ENCODE results near the gene PHF20.
"Not testable (repeated sequence)": the region's sequence is repeated elsewhere in the genome, so short reads cannot be mapped to it uniquely, and the experiment has no call there.

The PHF20 gene

GRCh38 chr20:35833241-35833640 is 61.4 kb downstream of the PHF20 start:
- in situ Hi-C loops (cut with MboI; ENCODE audit: low sequenced_read_pairs) = no loop called here

DNA sequence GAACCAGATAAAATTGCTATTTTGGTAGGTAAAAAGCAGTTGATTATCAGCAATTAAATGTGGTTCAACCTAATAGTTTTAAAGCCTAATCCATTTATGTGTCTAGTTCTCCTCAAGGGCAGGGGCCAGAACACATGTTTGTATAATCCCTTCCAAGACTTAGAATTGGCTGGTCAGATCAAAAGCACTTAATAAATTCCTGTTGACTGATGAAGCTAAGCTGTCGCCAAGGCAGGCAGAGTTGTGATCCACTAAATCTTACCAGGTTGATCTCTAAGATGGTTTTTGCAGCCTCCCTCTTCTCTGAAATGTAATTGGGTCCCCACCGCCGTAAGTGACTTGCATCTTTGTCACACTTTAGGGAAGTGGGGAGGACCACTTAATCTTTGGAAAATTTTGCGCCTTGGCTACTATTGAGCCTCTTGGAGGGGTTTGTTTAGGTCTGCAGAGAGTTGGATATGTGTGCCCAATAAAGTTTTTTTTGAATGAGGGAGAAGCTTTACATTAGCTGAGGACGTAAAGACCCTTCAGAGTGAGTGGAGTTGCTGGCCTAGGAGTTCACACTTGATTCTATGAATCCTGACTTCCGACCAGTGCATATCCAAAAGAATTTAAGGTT is 65.9 kb downstream of the PHF20 start:
- in situ Hi-C loops (cut with MboI; ENCODE audit: low sequenced_read_pairs) = no loop called here

GRCh38 chr20:35838205-35838604 is 66.4 kb downstream of the PHF20 start:
- in situ Hi-C loops (cut with MboI; ENCODE audit: low sequenced_read_pairs) = no loop called here

DNA sequence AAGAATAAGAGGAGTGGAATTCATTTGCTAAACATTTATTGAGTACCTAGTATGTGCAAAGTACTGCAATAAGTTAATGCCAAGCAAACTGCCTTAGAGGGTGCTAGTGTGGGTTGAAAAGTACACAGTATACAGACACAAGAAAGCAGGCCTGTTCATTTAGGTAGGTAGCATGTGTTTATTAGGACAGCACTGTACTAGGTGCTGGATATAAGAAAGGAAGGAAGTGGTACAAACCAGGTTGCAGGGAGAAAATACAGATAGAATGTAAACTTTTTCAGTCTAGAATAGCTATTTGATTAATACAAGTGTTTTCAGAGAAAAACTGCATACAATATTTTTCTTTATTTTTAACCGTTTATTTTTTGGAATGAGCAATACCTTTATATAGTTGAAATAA is 68.1 kb downstream of the PHF20 start:
- in situ Hi-C loops (cut with MboI; ENCODE audit: low sequenced_read_pairs) = no loop called here

DNA sequence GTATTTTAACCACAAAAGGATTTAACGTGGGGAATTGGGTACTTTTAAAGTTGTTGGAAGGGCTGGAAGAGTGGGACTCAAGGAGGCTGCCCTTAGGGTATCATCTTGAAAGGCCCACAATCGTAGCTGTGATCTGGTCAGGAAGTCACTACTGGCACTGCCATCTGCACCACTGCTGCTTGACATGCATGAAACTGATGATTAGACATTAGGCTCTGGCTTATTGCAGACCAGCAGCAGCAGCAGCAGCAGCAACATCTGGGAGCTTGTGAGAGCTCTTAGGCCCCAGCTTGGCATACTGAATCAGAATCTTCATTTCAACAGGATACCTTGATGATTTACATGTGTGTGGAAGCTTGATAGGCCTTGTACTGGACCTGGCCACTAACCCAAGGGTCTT is 68.6 kb downstream of the PHF20 start:
- in situ Hi-C loops (cut with MboI; ENCODE audit: low sequenced_read_pairs) = no loop called here

DNA sequence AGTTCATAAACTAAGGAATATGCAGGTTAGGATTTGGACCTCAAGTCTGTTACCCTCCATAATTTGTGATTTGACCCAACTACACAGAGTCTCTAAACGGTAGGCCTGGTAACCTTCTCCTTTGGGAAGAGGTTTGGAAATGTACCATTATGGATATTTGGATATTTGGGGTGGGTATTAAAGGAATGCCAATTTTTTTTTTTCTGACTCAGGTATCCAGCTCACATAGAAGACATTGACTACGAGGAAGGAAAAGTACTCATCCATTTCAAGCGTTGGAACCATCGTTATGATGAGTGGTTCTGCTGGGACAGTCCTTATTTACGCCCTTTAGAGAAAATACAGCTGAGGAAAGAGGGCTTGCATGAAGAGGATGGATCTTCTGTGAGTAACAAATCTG is 70.5 kb downstream of the PHF20 start:
- in situ Hi-C loops (cut with MboI; ENCODE audit: low sequenced_read_pairs) = no loop called here

DNA sequence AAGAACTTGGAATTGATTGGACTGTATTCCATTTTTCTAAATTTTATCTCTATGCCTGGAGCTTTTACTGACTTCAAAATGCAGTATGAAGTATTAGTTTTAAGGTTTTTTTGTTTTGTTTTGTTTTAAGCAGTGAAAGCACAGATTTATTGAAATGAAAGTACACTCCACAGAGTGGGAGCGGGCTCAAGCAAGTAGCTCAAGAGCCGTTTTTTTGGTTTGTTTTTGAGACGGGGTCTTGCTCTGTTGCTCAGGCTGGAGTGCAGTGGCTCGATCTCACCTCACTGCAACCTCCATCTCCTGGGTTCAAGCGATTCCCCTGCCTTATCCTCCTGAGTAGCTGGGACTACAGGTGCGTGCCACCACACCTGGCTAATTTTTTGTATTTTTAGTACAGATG is 72.1 kb downstream of the PHF20 start:
- in situ Hi-C loops (cut with MboI; ENCODE audit: low sequenced_read_pairs) = not testable (repeated sequence)

DNA sequence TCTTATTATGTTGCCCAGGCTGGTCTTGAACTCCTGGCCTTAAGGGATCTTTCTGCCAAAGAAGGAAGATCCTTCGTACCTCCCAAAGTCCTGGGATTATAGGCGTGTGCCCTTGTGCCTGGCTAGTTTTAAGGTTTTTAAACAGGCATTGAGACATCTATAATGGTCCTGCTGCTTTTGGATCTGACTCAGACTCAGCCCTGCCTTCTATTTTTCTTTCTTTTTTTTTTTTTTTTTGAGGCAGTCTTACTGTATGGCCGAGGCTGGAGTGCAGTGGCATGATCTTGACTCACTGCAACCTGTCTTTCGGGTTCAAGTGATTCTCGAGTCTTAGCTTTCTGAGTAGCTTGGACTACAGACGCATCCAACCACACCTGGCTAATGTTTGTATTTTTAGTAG is 73.7 kb downstream of the PHF20 start:
- in situ Hi-C loops (cut with MboI; ENCODE audit: low sequenced_read_pairs) = no loop called here

DNA sequence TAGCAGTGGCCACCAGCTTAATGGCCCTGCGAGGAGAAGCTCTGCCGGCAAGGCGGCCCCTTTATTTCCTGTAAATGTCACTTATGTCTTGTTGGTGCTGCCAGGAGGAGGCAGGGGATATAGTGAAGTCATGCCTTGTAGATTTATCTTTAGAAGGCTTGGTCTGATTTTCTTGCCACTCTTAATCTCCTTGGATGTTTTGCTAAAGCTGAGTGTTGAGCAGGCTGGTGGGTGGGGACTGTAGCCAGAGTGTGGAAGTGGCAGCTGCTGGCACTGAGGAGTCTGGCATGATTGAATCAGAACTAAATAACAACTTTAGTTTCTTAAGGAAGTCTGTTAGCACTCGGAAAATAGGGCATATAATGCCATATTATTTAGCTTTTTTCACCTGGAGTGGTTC is 77.9 kb downstream of the PHF20 start:
- in situ Hi-C loops (cut with MboI; ENCODE audit: low sequenced_read_pairs) = no loop called here

- in situ Hi-C loops (cut with MboI; ENCODE audit: low sequenced_read_pairs) = not testable (repeated sequence)
These were observed 79.8 kb downstream of the PHF20 start for GRCh38 chr20:35851659-35852058.

- in situ Hi-C loops (cut with MboI; ENCODE audit: low sequenced_read_pairs) = no loop called here
These were observed 83.0 kb downstream of the PHF20 start for GRCh38 chr20:35854713-35855348.

DNA sequence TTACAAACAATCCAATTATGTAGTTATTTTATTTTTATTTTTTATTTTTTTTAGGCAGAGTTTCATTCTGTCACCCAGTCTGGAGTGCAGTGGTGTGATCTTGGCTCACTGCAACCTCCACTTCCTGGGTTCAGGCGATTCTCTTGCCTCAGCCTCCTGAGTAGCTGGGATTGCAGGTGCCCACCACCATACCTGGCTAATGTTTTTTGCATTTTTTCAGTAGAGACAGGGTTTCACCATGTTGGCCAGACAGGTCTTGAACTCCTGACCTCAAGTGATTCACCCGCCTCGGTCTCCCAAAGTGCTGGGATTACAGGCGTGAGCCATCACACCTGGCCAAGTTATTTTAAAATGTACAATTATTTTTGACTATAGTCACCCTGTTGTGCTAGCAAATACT is 83.8 kb downstream of the PHF20 start:
- in situ Hi-C loops (cut with MboI; ENCODE audit: low sequenced_read_pairs) = not testable (repeated sequence)

DNA sequence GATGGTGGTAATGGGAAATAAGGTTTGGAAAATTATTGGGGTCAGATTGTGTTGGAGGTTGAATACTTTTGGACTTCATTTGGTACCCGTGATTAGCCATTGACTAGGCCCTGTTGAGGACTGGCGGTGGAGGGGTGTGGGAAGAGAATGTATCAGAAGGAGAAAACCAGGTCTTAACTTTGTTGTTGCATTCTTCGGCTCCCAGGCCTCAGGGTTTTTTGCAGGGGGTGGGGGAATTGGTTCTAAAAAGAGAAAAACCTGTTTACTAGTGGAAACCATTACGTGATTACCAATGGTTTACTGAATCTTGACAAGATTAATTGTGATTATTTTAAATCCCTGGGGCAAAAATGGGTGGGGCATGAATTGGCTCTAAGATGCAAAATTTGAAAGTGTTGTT is 85.1 kb downstream of the PHF20 start:
- in situ Hi-C loops (cut with MboI; ENCODE audit: low sequenced_read_pairs) = no loop called here

- in situ Hi-C loops (cut with MboI; ENCODE audit: low sequenced_read_pairs) = no loop called here
These were observed 94.8 kb downstream of the PHF20 start for GRCh38 chr20:35866418-35867202.

- in situ Hi-C loops (cut with MboI; ENCODE audit: low sequenced_read_pairs) = no loop called here
These were observed 98.9 kb downstream of the PHF20 start for GRCh38 chr20:35870541-35871258.

DNA sequence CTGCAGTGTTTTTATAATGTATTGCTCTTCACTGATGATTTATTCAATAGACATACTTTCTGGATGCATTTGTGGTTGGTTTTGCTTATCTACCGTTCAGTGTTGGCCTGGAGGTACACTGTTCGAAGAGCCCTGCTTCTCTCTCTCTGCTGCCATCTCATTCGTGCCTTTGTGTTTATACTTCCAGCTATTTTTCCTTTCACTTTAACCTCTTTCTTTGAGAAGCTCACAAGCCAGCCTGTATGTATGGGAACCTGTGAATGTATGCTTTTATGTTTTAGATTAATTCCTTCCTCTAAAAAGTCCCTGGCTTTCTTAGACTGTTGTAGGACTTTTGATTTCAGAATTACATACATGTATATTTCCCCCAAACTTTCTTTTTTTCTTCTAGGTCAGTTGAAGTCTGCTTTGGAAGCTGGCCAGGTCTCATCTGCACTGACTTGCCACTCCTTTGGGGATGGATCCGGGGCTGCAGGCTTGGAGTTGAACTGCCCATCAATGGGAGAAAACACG is 99.5 kb downstream of the PHF20 start:
- in situ Hi-C loops (cut with MboI; ENCODE audit: low sequenced_read_pairs) = no loop called here

GRCh38 chr20:35876033-35876320 is 104.2 kb downstream of the PHF20 start:
- in situ Hi-C loops (cut with MboI; ENCODE audit: low sequenced_read_pairs) = no loop called here

DNA sequence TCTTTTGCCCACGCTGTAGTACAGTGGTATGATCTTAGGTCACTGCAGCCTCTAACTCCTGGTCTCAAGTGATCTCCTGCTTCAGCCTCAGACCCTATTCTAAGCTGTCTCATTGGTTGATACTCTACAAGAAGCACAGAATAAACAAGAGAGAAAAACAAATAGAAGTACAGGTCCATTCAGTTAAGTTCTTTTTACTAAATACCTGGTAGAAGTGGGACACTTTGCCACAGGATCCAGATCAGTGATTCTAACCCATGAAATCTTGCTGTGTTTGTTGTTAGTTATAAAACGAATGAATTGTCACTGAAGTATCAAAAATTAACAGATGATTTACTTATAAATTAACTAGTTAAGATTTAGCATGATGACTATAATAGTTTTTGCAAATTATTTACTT is 105.8 kb downstream of the PHF20 start:
- in situ Hi-C loops (cut with MboI; ENCODE audit: low sequenced_read_pairs) = no loop called here

- in situ Hi-C loops (cut with MboI; ENCODE audit: low sequenced_read_pairs) = no loop called here
These were observed 106.4 kb downstream of the PHF20 start for GRCh38 chr20:35878113-35878625.

DNA sequence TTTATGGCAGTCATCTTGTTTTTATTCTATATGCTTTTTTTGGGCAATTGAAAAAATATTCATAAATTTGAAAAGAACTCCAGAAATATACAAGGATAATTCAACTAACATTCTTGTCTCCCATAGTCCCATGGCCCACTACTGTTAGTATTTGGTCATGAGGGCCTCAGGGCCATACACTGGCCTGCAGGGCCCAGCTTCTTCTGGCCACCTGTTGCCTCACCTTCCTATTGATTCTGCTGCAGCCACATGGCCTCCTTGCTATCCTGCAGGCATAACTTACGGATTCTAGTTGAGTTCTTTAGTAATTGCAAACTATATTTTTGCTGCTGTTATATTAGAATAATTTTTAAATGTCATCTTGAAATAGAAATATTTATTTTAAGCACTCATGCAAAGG is 109.9 kb downstream of the PHF20 start:
- in situ Hi-C loops (cut with MboI; ENCODE audit: low sequenced_read_pairs) = no loop called here

- in situ Hi-C loops (cut with MboI; ENCODE audit: low sequenced_read_pairs) = not testable (repeated sequence)
These were observed 110.8 kb downstream of the PHF20 start for GRCh38 chr20:35882427-35883161.

Data from HL-60/S4 treated with phorbol 12-myristate 13-acetate at 8.2 ng/mL for 4 days and 3 days (cell line).